Keratinocyte (primary cell): ENCODE results near the gene FAM120C. TPM values are rescaled to one million over a fixed set of nuclear protein-coding genes. Genes with fewer than 3 reads are reported as not detected.

Experiments
- DNase-seq: peaks from one replicate; pipeline ENCODE4 v3.0.0-alpha.2; 2011; ENCODE audit warnings: low read depth, missing footprints, low spot score
- FAIRE-seq: peaks from 2 replicates; lab custom pipeline; 2011; peaks lifted over from hg19 to GRCh38; lab: Jason Lieb, UNC
- H2AFZ ChIP-seq: 2 replicates; pipeline ENCODE4 v1.6.0; 2012; ENCODE audit warnings: low read length, control low read depth, inconsistent platforms; ENCODE audit not compliant: control insufficient read depth
- H3K27ac ChIP-seq: 2 replicates; pipeline ENCODE4 v1.5.1; 2011; ENCODE audit warnings: low read length; ENCODE audit not compliant: control insufficient read depth, insufficient read depth
- H3K27me3 ChIP-seq: 3 replicates; pipeline ENCODE4 v1.6.0; 2011; ENCODE audit warnings: low read length; ENCODE audit not compliant: control insufficient read depth, insufficient read depth; ENCODE audit errors: extremely low read depth
- H3K36me3 ChIP-seq, 2 experiments: 2 replicates in 1 of 2; 3 replicates in 1 of 2; pipeline ENCODE4 v1.5.1; 2011; ENCODE audit warnings: low read length in 2 of 2, mild to moderate bottlenecking in 1 of 2; ENCODE audit not compliant: control insufficient read depth in 2 of 2, insufficient read depth in 2 of 2; ENCODE audit errors: extremely low read depth in 1 of 2
- H3K4me1 ChIP-seq: 3 replicates; pipeline ENCODE4 v1.5.1; 2011; ENCODE audit warnings: low read length; ENCODE audit not compliant: control insufficient read depth, insufficient read depth; ENCODE audit errors: extremely low read depth
- H3K4me2 ChIP-seq: 3 replicates; pipeline ENCODE4 v1.6.0; 2011; ENCODE audit warnings: low read depth, low read length; ENCODE audit not compliant: control insufficient read depth, insufficient read depth; ENCODE audit errors: extremely low read depth
- H3K4me3 ChIP-seq, 3 experiments: fragments of 200-600 bp in 1 of 3; sonication (generic) in 1 of 3; 2 replicates in 2 of 3; 3 replicates in 1 of 3; pipeline ENCODE4 v1.5.1; 2011 to 2016; ENCODE audit warnings: low read length in 3 of 3, mild to moderate bottlenecking in 3 of 3, control low read depth in 2 of 3, inconsistent platforms in 1 of 3, low read depth in 1 of 3, mixed read lengths in 1 of 3, mixed run types in 1 of 3, moderate library complexity in 1 of 3; ENCODE audit not compliant: control insufficient read depth in 2 of 3, insufficient read depth in 2 of 3; ENCODE audit errors: extremely low read depth in 1 of 3
- H3K79me2 ChIP-seq: 2 replicates; pipeline ENCODE4 v1.6.0; 2012; ENCODE audit warnings: low read length; ENCODE audit not compliant: control insufficient read depth, insufficient read depth
- H3K9ac ChIP-seq: 3 replicates; pipeline ENCODE4 v1.6.0; 2011; ENCODE audit warnings: low read length; ENCODE audit not compliant: control insufficient read depth, insufficient read depth; ENCODE audit errors: extremely low read depth
- H3K9me1 ChIP-seq: 3 replicates; pipeline ENCODE4 v1.6.0; 2011; ENCODE audit warnings: low read length; ENCODE audit not compliant: control insufficient read depth, insufficient read depth; ENCODE audit errors: extremely low read depth
- H3K9me3 ChIP-seq: 2 replicates; pipeline ENCODE4 v1.5.1; 2012; ENCODE audit warnings: low read depth, low read length; ENCODE audit not compliant: control insufficient read depth
- H4K20me1 ChIP-seq: 3 replicates; pipeline ENCODE4 v1.6.0; 2011; ENCODE audit warnings: low read length; ENCODE audit not compliant: control insufficient read depth, insufficient read depth; ENCODE audit errors: extremely low read depth
- CTCF ChIP-seq, 3 experiments: IDR thresholded peaks in 1 of 3; conservative IDR thresholded peaks in 1 of 3; optimal IDR thresholded peaks in 1 of 3; 2 replicates in 2 of 3; 3 replicates in 1 of 3; pipeline versions ENCODE3 to v1.5.1; 2011; ENCODE audit warnings: low read length in 3 of 3, mild to moderate bottlenecking in 3 of 3, moderate library complexity in 2 of 3, control low read depth in 1 of 3, inconsistent platforms in 1 of 3; ENCODE audit not compliant: insufficient read depth in 2 of 3; ENCODE audit errors: extremely low read depth in 1 of 3
- EZH2 ChIP-seq: IDR thresholded peaks from one replicate; pipeline ENCODE4 v1.6.1; 2012; ENCODE audit warnings: inconsistent platforms, mild to moderate bottlenecking, low read length, moderate library complexity
- dilution Hi-C: fragments of 300-500 bp; cut with MboI; formaldehyde crosslinking; loops from one replicate; pipeline ENCODE4 v1.7.0; 2020; ENCODE audit warnings: low sequenced_read_pairs; ENCODE audit not compliant: extremely low pct_ligation_motif_present
- polyA plus RNA-seq, 5 experiments: library from polyadenylated mRNA; depleted of rRNA in 3 of 5; stranded (reverse) in 3 of 5; stranded (forward) in 1 of 5; unstranded in 1 of 5; fragments of >200 nt; gene quantifications; 1 replicate in 1 of 5; 2 replicates in 3 of 5; 3 replicates in 1 of 5; pipeline versions ENCODE4 v1.2.1 to v1.2.3, GENCODE V29; 2011 to 2012; ENCODE audit warnings: missing spikeins in 2 of 5, low read depth in 1 of 5, low replicate concordance in 1 of 5

The FAM120C gene
- polyA plus RNA-seq, 1 donor (not counting 4 experiments of a cell fraction or from before 2014, with no cell fraction given), result 1.9 TPM

- no peaks in the 10 kb centered on the region for H3K27me3 ChIP-seq
- FAIRE-seq, result peak; percentile 46
- peaks cover 23% of the 10 kb centered on the region for H3K4me1 ChIP-seq
- peak overlapping the region; percentile 92 for H3K4me2 ChIP-seq
- H3K27ac ChIP-seq, result peak overlapping the region; percentile 77
- no peaks in the 10 kb centered on the region for H3K9me1 ChIP-seq
- no peaks in the 10 kb centered on the region for H3K9me3 ChIP-seq
- H3K79me2 ChIP-seq, result peaks cover 60% of the 10 kb centered on the region
- peak overlapping the region in 2 of 3 experiments; percentile 5 to 12 for H3K4me3 ChIP-seq
- H3K9ac ChIP-seq, result no peak overlapping the region
- no peak for DNase-seq
- no peaks in the 10 kb centered on the region for H4K20me1 ChIP-seq
- no peaks in the 10 kb centered on the region for H3K36me3 ChIP-seq
- dilution Hi-C loops, result no loop called here
- H2AFZ ChIP-seq, result no peak overlapping the region
- TF ChIP-seq EZH2 (no peak), CTCF (optimal IDR thresholded peaks at IDR 0.05 in 1 of 3, IDR thresholded peaks at IDR 0.05 in 1 of 3, conservative IDR thresholded peaks at IDR 0.05 in 1 of 3; ENCODE audit: extremely low read depth in 1 of 3, insufficient read depth in 2 of 3, low read length in 3 of 3) (no peak)
Measured at GRCh38 chrX:54178100-54178940, 4.7 kb downstream of the FAM120C start.

- Histone ChIP-seq H3K9ac (no peak overlapping the region), H3K9me3 (no peaks in the 10 kb centered on the region), H3K36me3 (no peaks in the 10 kb centered on the region), H4K20me1 (no peaks in the 10 kb centered on the region), H3K9me1 (no peaks in the 10 kb centered on the region), H3K27ac (peak overlapping the region; percentile 77), H3K4me3 (no peak overlapping the region), H3K4me2 (no peak overlapping the region), H3K4me1 (peaks cover 23% of the 10 kb centered on the region), H3K79me2 (peaks cover 57% of the 10 kb centered on the region), H2AFZ (no peak overlapping the region), H3K27me3 (no peaks in the 10 kb centered on the region)
- dilution Hi-C loops, result no loop called here
- TF ChIP-seq EZH2 (no peak), CTCF (optimal IDR thresholded peaks at IDR 0.05 in 1 of 3, IDR thresholded peaks at IDR 0.05 in 1 of 3, conservative IDR thresholded peaks at IDR 0.05 in 1 of 3; ENCODE audit: extremely low read depth in 1 of 3, insufficient read depth in 2 of 3, low read length in 3 of 3) (no peak)
- no peak for FAIRE-seq
- DNase-seq, result no peak
Measured at GRCh38 chrX:54177306-54177705, 5.7 kb downstream of the FAM120C start.
